ENCODE data around the gene RNF135. TPM values are rescaled to one million over a fixed set of nuclear protein-coding genes. Genes with fewer than 3 reads are reported as not detected.

The RNF135 gene
- polyA plus RNA-seq, 1 donor from 2014 or later, result 0.17 TPM

- Histone ChIP-seq H3K27me3 (ENCODE audit: insufficient read depth, low read depth, low read length) (no peaks in the 10 kb centered on the region), H3K27ac (ENCODE audit: low read length) (no peak overlapping the region), H3K9ac (ENCODE audit: low read length) (no peak overlapping the region), H2AFZ (ENCODE audit: low read depth, low read length) (no peak overlapping the region), H3K4me3 (ENCODE audit: low read length) (no peak overlapping the region), H3K9me3 (ENCODE audit: low read length) (no peaks in the 10 kb centered on the region), H3K4me2 (ENCODE audit: low read length) (no peak overlapping the region), H3K79me2 (replicated peaks; ENCODE audit: insufficient read depth, low read length) (no peaks in the 10 kb centered on the region), H3K36me3 (ENCODE audit: insufficient read depth, low read length) (no peaks in the 10 kb centered on the region), H3K9me2 (ENCODE audit: insufficient read depth, low read length) (no peaks in the 10 kb centered on the region), H4K20me1 (ENCODE audit: insufficient read depth) (no peaks in the 10 kb centered on the region), H3F3A (ENCODE audit: insufficient read depth, low read length, poor library complexity, severe bottlenecking) (no peaks in the 10 kb centered on the region)
- no peak for TF ChIP-seq RAD21 (conservative IDR thresholded peaks at IDR 0.05)
- no peak for TF ChIP-seq REST (IDR thresholded peaks at IDR 0.05; ENCODE audit: borderline replicate concordance)
- TF ChIP-seq CTCF (IDR thresholded peaks at IDR 0.05; ENCODE audit: poor library complexity, severe bottlenecking), result no peak
- TF ChIP-seq POLR2AphosphoS5 (IDR thresholded peaks at IDR 0.05), result no peak
- TF ChIP-seq SMC3 (conservative IDR thresholded peaks at IDR 0.05; ENCODE audit: poor library complexity), result no peak
- no peak for TF ChIP-seq EZH2 (IDR thresholded peaks at IDR 0.05; ENCODE audit: borderline replicate concordance, insufficient read depth, low read length, poor library complexity, severe bottlenecking)
- TF ChIP-seq EP300 (conservative IDR thresholded peaks at IDR 0.05; ENCODE audit: poor library complexity, severe bottlenecking), result no peak
- TF ChIP-seq MXI1 (conservative IDR thresholded peaks at IDR 0.05; ENCODE audit: poor library complexity, severe bottlenecking), result no peak
- TF ChIP-seq TAF1 (IDR thresholded peaks at IDR 0.05; ENCODE audit: low read depth), result no peak
Observed at GRCh38 chr17:30997842-30998241, 27.0 kb downstream of the RNF135 start.

- Histone ChIP-seq H3K9ac (ENCODE audit: low read length) (no peak overlapping the region), H3K27me3 (ENCODE audit: insufficient read depth, low read depth, low read length) (no peaks in the 10 kb centered on the region), H3K4me2 (ENCODE audit: low read length) (no peak overlapping the region), H4K20me1 (ENCODE audit: insufficient read depth) (no peaks in the 10 kb centered on the region), H3F3A (ENCODE audit: insufficient read depth, low read length, poor library complexity, severe bottlenecking) (no peaks in the 10 kb centered on the region), H3K4me3 (ENCODE audit: low read length) (no peak overlapping the region), H2AFZ (ENCODE audit: low read depth, low read length) (no peak overlapping the region), H3K36me3 (ENCODE audit: insufficient read depth, low read length) (no peaks in the 10 kb centered on the region), H3K27ac (ENCODE audit: low read length) (no peak overlapping the region), H3K9me3 (ENCODE audit: low read length) (no peaks in the 10 kb centered on the region), H3K79me2 (replicated peaks; ENCODE audit: insufficient read depth, low read length) (no peaks in the 10 kb centered on the region), H3K9me2 (ENCODE audit: insufficient read depth, low read length) (no peaks in the 10 kb centered on the region)
- TF ChIP-seq RAD21 (conservative IDR thresholded peaks at IDR 0.05) (no peak), EZH2 (IDR thresholded peaks at IDR 0.05; ENCODE audit: borderline replicate concordance, insufficient read depth, low read length, poor library complexity, severe bottlenecking) (no peak), POLR2AphosphoS5 (IDR thresholded peaks at IDR 0.05) (no peak), SMC3 (conservative IDR thresholded peaks at IDR 0.05; ENCODE audit: poor library complexity) (no peak), TAF1 (IDR thresholded peaks at IDR 0.05; ENCODE audit: low read depth) (no peak), MXI1 (conservative IDR thresholded peaks at IDR 0.05; ENCODE audit: poor library complexity, severe bottlenecking) (no peak), REST (IDR thresholded peaks at IDR 0.05; ENCODE audit: borderline replicate concordance) (no peak), CTCF (IDR thresholded peaks at IDR 0.05; ENCODE audit: poor library complexity, severe bottlenecking) (no peak), EP300 (conservative IDR thresholded peaks at IDR 0.05; ENCODE audit: poor library complexity, severe bottlenecking) (no peak)
Observed at GRCh38 chr17:31002047-31002446, 31.2 kb downstream of the RNF135 start.
